Neutrophil (primary cell): ENCODE data around the gene KCNJ12.
"Not testable (repeated sequence)": the region's sequence is repeated elsewhere in the genome, so short reads cannot be mapped to it uniquely, and the experiment has no call there.

Source experiments
- H3K27ac ChIP-seq: fragments of 200-600 bp; sonication (generic); 2 replicates; pipeline ENCODE4 v1.5.1; 2016; ENCODE audit warnings: mild to moderate bottlenecking, moderate library complexity
- H3K27me3 ChIP-seq: fragments of 200-600 bp; sonication (generic); 2 replicates; pipeline ENCODE4 v1.6.0; 2016; ENCODE audit warnings: mild to moderate bottlenecking
- H3K36me3 ChIP-seq: fragments of 200-600 bp; sonication (generic); 2 replicates; pipeline ENCODE4 v1.5.1; 2017
- H3K4me1 ChIP-seq, 2 experiments: fragments of 200-600 bp in 1 of 2; sonication (generic) in 1 of 2; 1 replicate in 1 of 2; 2 replicates in 1 of 2; pipeline versions ENCODE4 v1.5.1 to v1.6.1; 2013 to 2016; ENCODE audit warnings: low read depth in 1 of 2, low read length in 1 of 2, mild to moderate bottlenecking in 1 of 2, moderate library complexity in 1 of 2; ENCODE audit not compliant: control insufficient read depth in 1 of 2, insufficient read depth in 1 of 2
- H3K4me3 ChIP-seq, 2 experiments: fragments of 200-600 bp in 1 of 2; sonication (generic) in 1 of 2; 1 replicate in 1 of 2; 2 replicates in 1 of 2; pipeline ENCODE4 v1.5.1; 2013 to 2016; ENCODE audit warnings: low read depth in 1 of 2, low read length in 1 of 2, mild to moderate bottlenecking in 1 of 2, moderate library complexity in 1 of 2
- H3K9me3 ChIP-seq: fragments of 200-600 bp; sonication (generic); 2 replicates; pipeline ENCODE4 v1.5.1; 2016
- TF ChIP-seq, protein P1 (sequence below): fragments of 200-600 bp; sonication (generic); IDR thresholded peaks from 2 replicates; pipeline ENCODE4 v1.5.1; 2016; ENCODE audit warnings: antibody characterized with exemption

KCNJ12 gene

DNA sequence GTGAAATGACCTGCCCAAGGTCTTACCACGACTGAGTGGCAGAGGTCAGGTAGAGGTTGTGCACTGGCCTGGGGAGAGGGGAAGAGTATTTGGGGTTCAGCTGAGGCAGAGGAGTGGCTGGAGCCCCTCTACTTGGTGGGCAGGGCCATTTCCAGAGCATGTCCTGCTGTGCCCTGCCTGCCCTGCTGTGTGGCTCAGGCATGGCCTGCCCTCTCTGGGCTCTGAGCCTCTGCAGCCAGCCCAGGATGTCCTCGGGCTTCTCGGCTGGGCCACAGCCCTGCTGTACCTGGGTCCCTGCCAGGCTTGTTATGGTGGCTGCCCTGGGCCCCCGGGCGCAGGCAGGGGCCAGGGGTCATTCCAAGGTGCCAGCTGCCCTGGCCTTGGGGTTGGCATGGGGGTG lies 19.6 kb downstream of the KCNJ12 start:
- no peaks in the 10 kb centered on the region for H3K4me1 ChIP-seq
- no peaks in the 10 kb centered on the region for H3K9me3 ChIP-seq
- TF ChIP-seq, protein P1, sequence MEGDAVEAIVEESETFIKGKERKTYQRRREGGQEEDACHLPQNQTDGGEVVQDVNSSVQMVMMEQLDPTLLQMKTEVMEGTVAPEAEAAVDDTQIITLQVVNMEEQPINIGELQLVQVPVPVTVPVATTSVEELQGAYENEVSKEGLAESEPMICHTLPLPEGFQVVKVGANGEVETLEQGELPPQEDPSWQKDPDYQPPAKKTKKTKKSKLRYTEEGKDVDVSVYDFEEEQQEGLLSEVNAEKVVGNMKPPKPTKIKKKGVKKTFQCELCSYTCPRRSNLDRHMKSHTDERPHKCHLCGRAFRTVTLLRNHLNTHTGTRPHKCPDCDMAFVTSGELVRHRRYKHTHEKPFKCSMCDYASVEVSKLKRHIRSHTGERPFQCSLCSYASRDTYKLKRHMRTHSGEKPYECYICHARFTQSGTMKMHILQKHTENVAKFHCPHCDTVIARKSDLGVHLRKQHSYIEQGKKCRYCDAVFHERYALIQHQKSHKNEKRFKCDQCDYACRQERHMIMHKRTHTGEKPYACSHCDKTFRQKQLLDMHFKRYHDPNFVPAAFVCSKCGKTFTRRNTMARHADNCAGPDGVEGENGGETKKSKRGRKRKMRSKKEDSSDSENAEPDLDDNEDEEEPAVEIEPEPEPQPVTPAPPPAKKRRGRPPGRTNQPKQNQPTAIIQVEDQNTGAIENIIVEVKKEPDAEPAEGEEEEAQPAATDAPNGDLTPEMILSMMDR = no peak
- no peaks in the 10 kb centered on the region for H3K36me3 ChIP-seq
- no peak overlapping the region for H3K4me3 ChIP-seq
- no peaks in the 10 kb centered on the region for H3K27me3 ChIP-seq
- no peak overlapping the region for H3K27ac ChIP-seq

DNA sequence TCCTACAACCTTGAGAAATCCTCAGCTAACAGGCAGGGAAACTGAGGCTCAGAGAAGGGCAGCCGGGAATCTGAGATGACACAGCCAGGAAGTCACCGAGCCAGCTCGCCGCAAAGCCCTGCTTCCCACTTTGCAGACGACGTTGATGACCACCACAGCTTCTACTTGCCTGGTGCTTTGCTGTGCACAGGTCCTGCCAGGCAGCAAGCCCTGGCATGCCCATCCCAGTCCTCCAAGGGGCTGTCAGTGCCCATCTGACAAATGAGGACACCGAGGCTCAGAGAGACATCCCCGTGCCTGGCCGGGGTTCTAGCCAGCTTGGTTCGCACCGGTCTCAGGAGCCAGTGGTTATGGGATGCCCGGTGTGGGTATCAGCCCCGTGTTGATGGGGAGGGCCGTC lies 20.1 kb downstream of the KCNJ12 start:
- H3K4me1 ChIP-seq = no peaks in the 10 kb centered on the region
- H3K27me3 ChIP-seq = no peaks in the 10 kb centered on the region
- TF ChIP-seq, protein P1 = no peak
- H3K9me3 ChIP-seq = no peaks in the 10 kb centered on the region
- H3K27ac ChIP-seq = no peak overlapping the region
- no peaks in the 10 kb centered on the region for H3K36me3 ChIP-seq
- H3K4me3 ChIP-seq = no peak overlapping the region

DNA sequence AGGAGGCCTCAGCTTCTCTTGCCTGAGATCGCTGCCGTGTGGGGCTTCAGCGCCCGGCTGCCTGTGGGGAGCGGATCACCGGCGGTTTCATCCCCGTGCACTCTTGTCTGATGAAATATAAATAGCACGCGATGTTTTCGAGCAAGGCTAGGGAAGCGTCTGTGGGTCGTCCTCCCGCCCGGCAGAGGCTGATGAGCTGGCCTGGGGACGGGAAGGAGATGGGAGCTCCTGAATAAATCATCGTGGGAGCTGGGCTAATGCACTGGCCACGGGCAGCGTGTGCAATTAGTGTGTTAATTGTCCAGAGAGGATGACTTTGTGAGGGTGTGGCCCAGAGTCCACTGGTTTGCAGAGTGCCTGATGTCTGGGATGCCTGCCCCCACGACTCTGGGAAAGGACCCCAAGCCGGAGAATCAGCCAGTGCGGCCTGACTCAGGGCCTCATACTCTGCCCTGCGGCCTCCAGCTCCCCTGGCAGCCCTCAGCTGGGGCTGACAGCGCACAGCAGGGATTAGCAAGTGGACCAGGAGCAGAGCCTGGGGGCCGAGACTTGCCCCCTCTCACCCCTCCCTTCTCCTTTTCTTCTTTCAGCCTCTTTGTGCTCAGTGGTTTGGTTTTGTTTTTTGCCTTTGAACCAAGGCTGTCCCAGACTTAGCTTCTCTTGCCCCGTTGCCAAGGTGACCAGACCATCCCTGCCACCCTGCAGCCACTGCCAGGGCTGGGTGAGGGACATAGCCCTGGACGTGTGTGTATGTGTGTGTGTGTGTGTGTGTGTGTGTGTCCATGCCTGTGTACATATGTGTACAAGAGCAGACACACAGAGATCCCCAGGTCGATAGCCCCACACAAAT lies 21.4 kb downstream of the KCNJ12 start:
- TF ChIP-seq, protein P1 = no peak
- no peak overlapping the region for H3K4me3 ChIP-seq
- H3K9me3 ChIP-seq = no peaks in the 10 kb centered on the region
- no peak overlapping the region for H3K27ac ChIP-seq
- H3K27me3 ChIP-seq = no peaks in the 10 kb centered on the region
- no peaks in the 10 kb centered on the region for H3K4me1 ChIP-seq
- no peaks in the 10 kb centered on the region for H3K36me3 ChIP-seq

DNA sequence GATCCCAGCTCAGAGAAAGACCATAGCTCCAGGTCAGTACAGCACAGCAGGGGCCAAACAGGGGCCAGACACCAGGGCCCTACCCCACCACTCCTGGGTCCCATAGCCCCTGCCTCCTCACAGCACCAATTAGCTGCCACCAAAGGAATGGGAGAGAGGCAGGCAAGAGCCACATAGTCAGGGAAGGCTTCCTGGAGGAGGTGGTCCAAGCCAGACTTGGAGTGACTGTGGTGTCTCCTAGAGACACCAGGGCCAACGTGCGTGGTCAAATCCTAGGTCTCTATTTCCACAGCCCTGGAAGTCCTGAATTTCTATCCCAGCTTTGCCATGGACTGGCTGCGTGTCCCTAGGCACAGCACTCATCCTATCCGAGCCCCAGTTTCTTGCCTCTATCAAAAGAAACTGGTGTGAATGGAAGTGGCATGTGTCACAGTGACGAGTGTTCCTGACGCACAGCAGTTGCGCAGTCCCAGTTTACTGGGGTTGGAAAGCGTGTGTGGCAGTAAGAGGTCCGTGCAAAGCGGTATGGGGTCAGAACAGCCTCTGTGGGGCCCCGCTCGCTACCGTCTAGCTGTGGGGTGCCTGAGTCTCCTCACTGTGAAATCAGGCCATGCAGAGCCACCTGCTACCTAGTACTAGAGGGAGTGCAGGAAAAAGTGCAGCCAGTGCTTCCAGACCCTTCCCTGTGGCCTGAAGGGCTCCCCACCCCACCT lies 23.5 kb downstream of the KCNJ12 start:
- Histone ChIP-seq H3K4me1 (peaks cover 0 to 1% of the 10 kb centered on the region in 2 experiments), H3K27me3 (no peaks in the 10 kb centered on the region), H3K9me3 (no peaks in the 10 kb centered on the region), H3K27ac (no peak overlapping the region), H3K4me3 (no peak overlapping the region), H3K36me3 (no peaks in the 10 kb centered on the region)
- TF ChIP-seq, protein P1 = no peak

DNA sequence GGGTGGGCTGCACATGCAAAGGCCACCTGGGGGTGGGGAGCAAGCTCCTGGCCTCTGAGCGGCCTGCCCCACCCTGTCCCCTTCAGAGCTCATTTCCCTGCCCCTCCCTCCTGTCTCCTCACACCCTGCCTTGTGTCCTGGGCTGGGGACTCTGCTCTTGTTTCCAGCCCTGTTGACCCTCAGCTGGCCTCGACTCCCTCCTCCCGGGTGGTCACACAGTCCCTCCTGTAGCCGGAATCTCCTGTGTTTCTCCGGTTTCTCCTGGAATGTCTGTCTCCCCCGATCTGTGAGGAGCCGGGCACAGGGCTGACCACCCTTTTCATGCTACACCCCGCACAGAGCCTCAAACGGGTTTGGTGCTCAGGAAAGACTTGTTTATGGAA lies 24.0 kb downstream of the KCNJ12 start:
- H3K9me3 ChIP-seq, H3K4me3 ChIP-seq, H3K27me3 ChIP-seq, H3K27ac ChIP-seq, H3K4me1 ChIP-seq, H3K36me3 ChIP-seq: not testable (repeated sequence)
